ENCODE results near the gene ALDH1A3. TPM values are rescaled to one million over a fixed set of nuclear protein-coding genes. Genes with fewer than 3 reads are reported as not detected.

Gene ALDH1A3
- total and polyA plus RNA-seq, 5 experiments from 2014 or later: not detected

DNA sequence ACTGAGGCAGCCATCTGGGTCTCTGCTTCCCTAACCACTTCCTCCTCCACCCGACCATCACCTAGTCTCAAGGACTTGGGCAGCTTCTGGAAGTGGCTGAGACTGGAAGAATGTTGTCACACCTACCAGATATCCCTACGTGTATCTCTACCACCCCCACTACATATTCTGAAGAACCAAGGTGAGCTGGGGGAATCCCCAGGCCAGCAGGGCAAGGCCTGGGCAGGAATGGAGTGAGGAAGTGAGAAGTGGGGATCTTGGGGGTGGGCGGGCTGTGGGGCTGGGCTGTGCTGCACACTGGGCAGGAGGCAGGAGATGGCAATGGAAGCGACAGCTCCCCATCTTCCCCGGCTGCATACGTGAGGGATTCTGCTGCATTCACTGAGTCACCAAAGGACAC, 17.5 kb upstream of the ALDH1A3 start:
- H3K27me3 Mint-ChIP-seq: peaks cover 8 to 25% (median 11%) of the 10 kb centered on the region in 5 donors
- ATAC-seq: no peak
- no peaks in the 10 kb centered on the region for H3K4me1 Mint-ChIP-seq
- peaks cover 0 to 11% (median 0%) of the 10 kb centered on the region in 9 donors for H3K9me3 Mint-ChIP-seq
- H3K27ac Mint-ChIP-seq: no peak overlapping the region
- peaks cover 0 to 10% (median 9%) of the 10 kb centered on the region in 3 donors for H3K36me3 Mint-ChIP-seq
- H3K4me3 Mint-ChIP-seq: no peak overlapping the region
- POLR2A ChIA-PET: no interaction called here
- DNase-seq: no peak

DNA sequence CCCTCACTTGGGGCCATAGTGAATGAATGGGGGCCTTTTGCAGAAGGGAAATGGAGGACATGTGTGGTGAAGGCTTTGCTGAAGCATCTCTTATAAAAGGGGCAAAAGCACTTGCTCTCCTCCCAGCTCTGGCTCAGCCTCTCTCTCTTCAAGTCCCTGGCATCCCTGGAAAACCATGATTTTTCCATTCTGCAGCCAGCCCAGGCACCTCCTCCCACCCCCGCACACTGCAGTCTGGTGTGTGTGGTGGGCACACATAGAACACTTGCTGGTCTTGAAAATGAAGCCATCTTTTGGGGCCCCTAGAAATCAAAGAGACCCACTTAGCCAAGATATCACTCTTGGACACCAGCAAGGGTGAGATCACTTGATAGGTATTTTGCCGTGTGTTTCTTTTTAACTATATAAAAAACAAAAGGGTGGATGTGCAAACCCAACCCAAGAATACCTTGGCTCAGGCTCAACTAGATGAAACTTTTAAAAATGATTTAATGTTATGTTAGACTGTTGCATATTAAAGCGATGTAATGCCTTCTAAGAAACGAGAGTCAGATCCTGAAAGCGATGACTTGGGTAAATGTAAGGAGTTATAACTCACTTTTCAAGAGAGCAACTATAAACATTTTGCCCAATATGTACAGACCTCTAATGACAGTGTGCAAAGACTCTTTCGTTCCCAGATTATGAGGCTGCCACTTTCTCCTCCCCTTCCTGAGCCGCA, 16.4 kb upstream of the ALDH1A3 start:
- POLR2A ChIA-PET: no interaction called here
- no peak for DNase-seq
- peaks cover 8 to 25% (median 13%) of the 10 kb centered on the region in 5 donors for H3K27me3 Mint-ChIP-seq
- no peaks in the 10 kb centered on the region for H3K4me1 Mint-ChIP-seq
- ATAC-seq: no peak
- H3K4me3 Mint-ChIP-seq: no peak overlapping the region
- H3K27ac Mint-ChIP-seq: no peak overlapping the region
- peaks cover 0 to 11% (median 0%) of the 10 kb centered on the region in 9 donors for H3K9me3 Mint-ChIP-seq
- H3K36me3 Mint-ChIP-seq: peaks cover 0 to 10% (median 9%) of the 10 kb centered on the region in 3 donors

DNA sequence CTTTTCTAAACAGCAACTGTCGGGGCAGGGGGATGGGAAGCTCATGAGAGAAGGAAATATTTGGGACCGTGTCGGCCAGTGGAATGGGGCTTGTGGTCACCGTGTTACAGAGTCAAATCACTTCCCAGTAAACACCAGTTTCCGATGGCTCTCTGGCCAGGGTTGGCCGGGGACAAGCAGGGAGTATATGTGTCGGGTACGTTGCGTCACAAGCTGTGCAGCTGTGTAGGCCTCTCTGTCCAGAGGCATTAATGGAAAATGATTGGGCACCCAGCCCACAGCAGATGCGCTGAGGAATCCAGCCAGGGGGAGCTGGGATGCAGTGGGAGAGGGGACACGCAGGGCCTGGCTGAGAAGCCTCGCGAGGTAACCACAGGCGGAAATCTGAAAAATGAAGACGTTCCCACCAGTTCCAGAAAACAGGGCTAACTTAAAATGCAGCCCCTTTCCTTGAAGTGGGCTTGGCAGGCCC, 15.8 kb upstream of the ALDH1A3 start:
- Mint-ChIP-seq H3K4me3 (no peak overlapping the region), H3K9me3 (peaks cover 0 to 11% (median 0%) of the 10 kb centered on the region in 9 donors), H3K4me1 (no peaks in the 10 kb centered on the region), H3K27ac (peak overlapping the region in 1 of 10 donors; percentile 21), H3K27me3 (peaks cover 7 to 25% (median 13%) of the 10 kb centered on the region in 5 donors), H3K36me3 (peaks cover 0 to 11% (median 9%) of the 10 kb centered on the region in 3 donors)
- ATAC-seq (no peak), DNase-seq (no peak)
- POLR2A ChIA-PET: no interaction called here

DNA sequence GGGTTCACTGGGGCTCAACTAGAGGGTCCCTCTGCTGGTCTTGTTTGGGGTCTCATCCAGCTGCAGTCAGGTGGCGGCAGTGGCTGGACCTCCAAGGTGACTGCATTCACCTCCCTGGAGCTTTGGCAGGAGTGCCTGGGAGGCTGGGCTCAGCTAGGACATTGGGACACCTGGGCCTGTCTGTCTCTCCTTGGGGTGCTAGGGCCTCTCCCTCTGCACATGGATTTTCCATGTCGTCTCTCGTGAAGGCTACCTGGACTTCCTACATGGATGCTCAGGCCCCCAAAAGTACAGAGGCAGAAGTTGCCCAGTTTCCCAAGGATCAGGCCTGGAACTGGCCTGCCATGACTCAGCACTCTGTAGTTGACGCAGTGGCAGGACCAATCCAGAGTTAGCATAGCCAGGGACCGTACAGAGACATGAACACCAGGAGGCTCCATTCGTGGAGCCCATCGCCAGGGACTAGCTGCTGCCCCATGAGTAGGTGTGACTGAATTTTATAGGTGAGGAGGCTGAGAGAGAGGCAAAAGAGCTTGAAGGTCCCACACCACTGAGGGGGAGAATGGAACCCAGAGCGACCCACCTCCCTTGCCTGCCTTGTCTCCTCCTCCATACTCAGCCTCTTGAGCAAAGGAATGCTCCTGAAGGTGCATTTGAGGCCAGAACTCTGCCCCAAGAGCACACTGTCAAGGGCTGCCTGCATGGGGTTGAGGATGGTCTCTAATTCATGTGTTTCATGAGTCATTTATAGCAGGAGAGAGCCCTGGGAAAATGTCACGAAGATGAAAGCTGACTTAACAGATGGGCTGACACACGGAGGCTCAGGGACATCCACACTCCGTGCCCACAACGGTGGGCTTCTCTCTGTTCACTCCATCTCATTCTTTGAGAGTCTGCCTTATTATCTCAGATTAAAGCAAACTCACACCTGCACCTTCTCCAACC, 13.0 kb upstream of the ALDH1A3 start:
- POLR2A ChIA-PET: no interaction called here
- Mint-ChIP-seq H3K36me3 (peaks cover 0 to 7% (median 0%) of the 10 kb centered on the region in 3 donors), H3K27me3 (peaks cover 8 to 25% (median 16%) of the 10 kb centered on the region in 5 donors), H3K4me3 (no peak overlapping the region), H3K27ac (peak overlapping the region in 2 of 10 donors; percentile 48 to 70), H3K9me3 (peaks cover 0 to 2% (median 0%) of the 10 kb centered on the region in 9 donors), H3K4me1 (no peaks in the 10 kb centered on the region)
- ATAC-seq: no peak
- no peak for DNase-seq

DNA sequence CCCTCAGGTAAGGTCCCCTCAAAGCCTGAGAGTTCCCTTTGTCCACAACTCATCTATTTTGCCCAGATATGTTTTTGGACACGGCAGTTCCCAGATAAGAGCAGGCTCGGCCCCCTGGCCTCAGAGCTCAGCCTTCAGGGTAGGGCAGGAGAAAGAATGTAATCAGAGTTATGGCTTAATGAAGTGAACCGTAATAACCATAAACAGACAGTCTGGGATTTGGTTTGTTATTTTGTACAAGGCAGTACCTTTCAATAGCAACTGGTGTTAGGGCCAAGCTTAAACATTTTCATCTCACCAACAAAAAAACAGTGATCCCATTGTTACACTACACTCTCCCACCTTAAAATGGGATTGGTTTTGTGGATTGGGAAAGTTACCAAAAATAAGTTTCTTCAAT, 12.2 kb upstream of the ALDH1A3 start:
- H3K4me1 Mint-ChIP-seq: no peaks in the 10 kb centered on the region

DNA sequence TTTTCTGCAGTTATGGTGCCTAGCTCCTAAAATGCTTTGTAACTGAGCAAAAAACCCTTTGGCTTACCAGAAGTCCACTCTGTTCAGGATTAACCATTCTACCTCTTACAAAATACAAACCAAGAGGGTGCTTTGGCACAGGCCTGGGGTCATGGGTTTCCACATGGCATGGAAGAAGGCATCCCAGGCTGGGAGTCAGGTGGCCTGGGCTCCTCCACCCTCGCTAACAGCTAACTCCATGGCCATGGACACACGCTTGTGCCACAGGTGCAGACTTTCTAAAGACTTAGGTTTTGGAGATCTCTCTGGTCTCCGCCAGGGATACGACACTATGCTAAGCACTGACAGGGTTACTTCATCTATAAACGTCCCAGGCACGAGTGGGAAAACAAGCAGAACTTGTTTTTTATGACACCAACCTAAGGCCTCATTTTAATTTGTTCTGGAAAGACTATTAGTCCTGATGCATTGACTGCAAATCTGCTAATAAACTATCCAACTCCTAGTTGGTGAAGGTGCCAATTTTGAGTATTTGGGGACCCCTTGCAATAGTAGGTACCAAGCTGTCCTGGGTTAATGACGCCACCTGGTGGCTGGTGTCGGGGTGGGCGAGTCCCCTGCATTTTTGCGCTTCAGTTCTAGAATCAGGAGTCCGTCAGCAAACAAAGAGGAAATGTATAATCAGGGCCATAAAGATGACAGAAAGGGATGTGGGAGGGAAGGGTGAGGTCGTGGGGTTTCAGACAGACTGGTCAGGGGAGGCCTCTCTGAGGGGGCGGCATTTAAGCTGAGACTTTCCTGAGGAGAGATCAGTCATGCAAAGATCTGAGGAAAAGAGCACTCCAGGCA, 10.3 kb upstream of the ALDH1A3 start:
- H3K27ac Mint-ChIP-seq: no peak overlapping the region
- no peak for ATAC-seq
- peaks cover 0 to 2% (median 0%) of the 10 kb centered on the region in 4 donors for H3K4me1 Mint-ChIP-seq
- H3K4me3 Mint-ChIP-seq: no peak overlapping the region
- POLR2A ChIA-PET: no interaction called here
- no peak for DNase-seq
- peaks cover 0 to 7% (median 0%) of the 10 kb centered on the region in 3 donors for H3K36me3 Mint-ChIP-seq
- H3K27me3 Mint-ChIP-seq: peaks cover 8 to 20% (median 13%) of the 10 kb centered on the region in 5 donors
- peaks cover 0 to 2% (median 0%) of the 10 kb centered on the region in 9 donors for H3K9me3 Mint-ChIP-seq

More for the DNA sequence above, 12.2 kb upstream of the ALDH1A3 start:
- no peak for DNase-seq
- H3K27ac Mint-ChIP-seq: no peak overlapping the region
- peaks cover 0 to 7% (median 0%) of the 10 kb centered on the region in 3 donors for H3K36me3 Mint-ChIP-seq
- peaks cover 0 to 2% (median 0%) of the 10 kb centered on the region in 9 donors for H3K9me3 Mint-ChIP-seq
- H3K27me3 Mint-ChIP-seq: peaks cover 8 to 25% (median 18%) of the 10 kb centered on the region in 5 donors
- no peak for ATAC-seq
- no peak overlapping the region for H3K4me3 Mint-ChIP-seq
- POLR2A ChIA-PET: no interaction called here

DNA sequence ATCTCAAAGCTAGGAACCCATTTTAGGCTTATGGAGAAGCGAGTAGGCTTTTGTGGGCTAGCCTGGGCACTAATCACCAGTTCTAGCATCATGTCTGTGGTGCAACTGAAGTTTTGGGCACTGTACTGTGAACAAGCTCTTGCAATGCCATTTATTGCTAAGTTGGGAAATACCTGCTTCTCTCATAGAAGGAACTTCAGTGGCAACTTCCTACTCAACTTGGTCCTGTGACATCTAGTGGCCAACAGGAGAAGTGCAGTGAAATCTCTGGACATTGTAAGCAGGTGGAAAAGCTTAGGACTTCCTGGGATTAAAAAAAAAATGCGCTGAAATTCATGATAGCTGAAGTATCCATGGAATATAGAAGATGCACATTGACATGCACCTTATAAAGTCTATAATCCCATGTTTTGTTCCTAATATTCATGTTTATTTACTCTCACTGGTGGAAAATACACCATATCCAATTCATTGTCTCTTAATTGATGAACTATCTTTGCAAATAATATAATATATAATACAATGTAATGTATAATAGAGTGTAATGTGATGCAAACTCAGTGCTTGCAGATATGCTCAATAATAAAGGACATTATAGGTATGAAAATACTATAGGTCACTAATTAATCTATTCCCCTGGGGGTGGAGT, 6.5 kb upstream of the ALDH1A3 start:
- ATAC-seq (peak; percentile 42 to 53), DNase-seq (peak in 9 of 10 donors; percentile 17 to 77 (median 53))
- POLR2A ChIA-PET: no interaction called here
- Mint-ChIP-seq H3K27ac (no peak overlapping the region), H3K4me3 (no peak overlapping the region), H3K9me3 (peaks cover 0 to 2% (median 0%) of the 10 kb centered on the region in 9 donors), H3K36me3 (peaks cover 0 to 7% (median 0%) of the 10 kb centered on the region in 3 donors), H3K27me3 (peaks cover 7 to 32% (median 27%) of the 10 kb centered on the region in 5 donors), H3K4me1 (peaks cover 0 to 2% (median 0%) of the 10 kb centered on the region in 4 donors)

DNA sequence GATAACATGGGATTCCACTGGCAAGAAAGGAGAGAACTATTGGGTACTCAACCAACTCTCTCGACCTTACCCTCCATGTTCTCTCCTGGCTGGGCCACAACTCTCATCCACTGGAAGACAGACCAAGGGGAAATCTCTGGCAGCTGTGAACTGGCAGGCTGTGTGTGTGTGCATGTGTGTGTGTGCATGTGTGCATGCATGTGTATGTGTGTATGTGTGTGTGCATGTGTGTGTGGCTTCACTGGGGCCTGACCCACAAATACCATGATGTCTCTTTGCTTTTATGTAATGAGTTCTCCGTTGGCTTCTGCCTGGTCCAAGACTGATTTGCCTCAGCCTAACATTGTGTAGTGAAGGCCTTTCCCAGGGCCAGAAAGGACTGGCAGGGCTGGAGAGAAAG, 4.1 kb upstream of the ALDH1A3 start:
- no peak for DNase-seq
- H3K4me3 Mint-ChIP-seq: no peak overlapping the region
- peak overlapping the region in 1 of 10 donors; percentile 15 for H3K27ac Mint-ChIP-seq
- no peak for ATAC-seq
- no peaks in the 10 kb centered on the region for H3K9me3 Mint-ChIP-seq
- POLR2A ChIA-PET: no interaction called here
- peaks cover 2 to 6% (median 3%) of the 10 kb centered on the region in 4 donors for H3K4me1 Mint-ChIP-seq
- no peaks in the 10 kb centered on the region for H3K36me3 Mint-ChIP-seq
- peaks cover 11 to 39% (median 31%) of the 10 kb centered on the region in 5 donors for H3K27me3 Mint-ChIP-seq

DNA sequence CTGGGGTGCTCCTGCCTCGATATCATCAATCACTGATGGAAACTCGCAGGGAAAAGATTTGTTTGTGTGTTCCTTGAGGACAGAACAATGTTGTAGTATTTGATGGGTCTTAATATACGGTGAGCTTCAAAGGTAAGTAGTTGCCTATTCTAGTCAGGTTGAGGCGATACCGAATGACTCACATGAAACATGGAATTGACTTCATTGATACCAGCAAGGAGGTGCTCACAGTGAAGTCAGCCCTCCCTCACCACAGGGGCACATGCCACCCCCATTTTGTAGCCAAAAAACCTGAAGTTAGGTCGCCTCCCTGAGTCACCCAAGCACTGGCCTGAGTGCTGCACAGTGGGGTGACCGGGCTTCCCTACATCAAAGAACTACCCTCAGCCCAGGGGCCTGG, 3.7 kb upstream of the ALDH1A3 start:
- Mint-ChIP-seq H3K36me3 (no peaks in the 10 kb centered on the region), H3K27me3 (peaks cover 12 to 44% (median 34%) of the 10 kb centered on the region in 5 donors), H3K9me3 (no peaks in the 10 kb centered on the region), H3K4me1 (peaks cover 2 to 8% (median 7%) of the 10 kb centered on the region in 4 donors), H3K27ac (peak overlapping the region in 1 of 10 donors; percentile 15), H3K4me3 (no peak overlapping the region)
- DNase-seq (no peak), ATAC-seq (no peak)
- POLR2A ChIA-PET: no interaction called here

DNA sequence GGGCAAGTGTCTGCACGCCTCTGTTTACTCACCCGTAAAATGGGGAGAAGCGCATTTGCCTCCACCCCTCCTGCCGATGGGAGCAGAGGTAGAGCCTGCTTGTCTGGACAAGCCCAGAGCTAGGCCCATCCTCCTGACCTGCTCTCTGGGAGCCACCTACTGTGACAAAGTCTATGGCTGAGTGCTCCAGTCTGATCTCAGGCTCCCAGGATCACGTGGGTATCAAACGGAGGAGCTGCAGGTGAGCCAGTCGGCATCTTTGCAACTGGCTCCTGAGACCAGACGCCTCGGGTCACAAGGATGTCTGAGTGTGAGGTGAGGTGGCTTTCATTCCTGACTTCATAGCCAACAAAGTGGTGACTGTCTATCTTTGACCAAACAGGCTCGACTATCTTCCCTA, 2.1 kb upstream of the ALDH1A3 start:
- peaks cover 22 to 59% (median 48%) of the 10 kb centered on the region in 5 donors for H3K27me3 Mint-ChIP-seq

DNA sequence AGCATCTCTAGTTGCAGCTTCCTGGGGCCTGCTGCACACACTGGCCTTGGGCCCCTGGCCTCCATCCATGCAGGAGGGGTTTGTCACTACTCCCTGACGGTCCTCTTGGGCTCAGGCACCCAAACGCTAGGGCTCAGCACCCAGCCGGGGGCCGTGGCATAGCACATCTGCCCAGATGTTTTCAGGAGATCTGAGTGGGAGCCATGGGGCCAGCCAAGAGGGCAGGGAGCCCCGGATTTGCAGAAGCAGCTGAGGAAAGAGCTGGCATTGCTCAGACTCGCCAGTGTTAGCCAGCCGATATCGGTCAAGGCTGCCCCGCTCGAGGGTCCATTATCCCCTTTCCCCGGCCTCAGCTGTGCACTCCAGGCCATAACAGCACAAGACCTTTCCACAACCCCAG, 1.5 kb upstream of the ALDH1A3 start:
- H3K4me3 Mint-ChIP-seq: peak overlapping the region in 8 of 10 donors; percentile 56 to 80 (median 71)
- H3K36me3 Mint-ChIP-seq: no peaks in the 10 kb centered on the region
- peaks cover 26 to 65% (median 53%) of the 10 kb centered on the region in 5 donors for H3K27me3 Mint-ChIP-seq
- peaks cover 2 to 12% (median 9%) of the 10 kb centered on the region in 4 donors for H3K4me1 Mint-ChIP-seq
- no peak overlapping the region for H3K27ac Mint-ChIP-seq
- ATAC-seq (no peak), DNase-seq (no peak)
- POLR2A ChIA-PET: no interaction called here
- no peaks in the 10 kb centered on the region for H3K9me3 Mint-ChIP-seq

More for the DNA sequence above, 2.1 kb upstream of the ALDH1A3 start:
- DNase-seq: no peak
- POLR2A ChIA-PET: no interaction called here
- Mint-ChIP-seq H3K9me3 (no peaks in the 10 kb centered on the region), H3K36me3 (no peaks in the 10 kb centered on the region), H3K4me3 (peak overlapping the region in 1 of 10 donors; percentile 6), H3K4me1 (peaks cover 2 to 12% (median 9%) of the 10 kb centered on the region in 4 donors), H3K27ac (no peak overlapping the region)
- ATAC-seq: no peak
